ENCODE data around the gene CXCL1. TPM values are rescaled to one million over a fixed set of nuclear protein-coding genes. Genes with fewer than 3 reads are reported as not detected.

The CXCL1 gene
- 1 to 10 TPM in 2 of 4 donors, under 1 TPM in 1, not detected in 1; 0.84 to 2.7 (median 1.3) TPM for total RNA-seq

GRCh38 chr4:73869130-73870055 lies at the start of gene CXCL1:
Gene CXCL1 (plus strand): TSS chr4:73869393. CDS start chr4:73869471, 78 bp downstream.
- TF ChIP-seq POLR2A (IDR thresholded peaks at IDR 0.05) (no peak), EP300 (IDR thresholded peaks at IDR 0.05) (no peak), CTCF (IDR thresholded peaks at IDR 0.05) (no peak)
- Histone ChIP-seq H3K4me3 (peak within 1 kb of the TSS; percentile 35 to 68 (median 56)), H3K4me1 (peaks cover 0 to 18% (median 0%) of the 10 kb centered on the region in 4 donors), H3K27me3 (peaks cover 0 to 22% of the 10 kb centered on the region in 2 donors), H3K9me3 (no peaks in the 10 kb centered on the region), H3K36me3 (no peaks in the 10 kb centered on the region), H3K27ac (peak within 1 kb of the TSS in 2 of 4 donors; percentile 51 to 78)
- WGBS, 2 donors: 8 to 20% methylated on average over 25 to 60 of the region's 61 CpGs
- peak in 1 of 2 donors; percentile 22 for DNase-seq (ENCODE audit: low spot score in 2 of 2)

- no peak overlapping the region for H3K4me3 ChIP-seq
- H3K27ac ChIP-seq: no peak overlapping the region
- 91 to 92% methylated on average over 4 of the region's 4 CpGs for WGBS, 2 donors
- no peaks in the 10 kb centered on the region for H3K4me1 ChIP-seq
- no peaks in the 10 kb centered on the region for H3K9me3 ChIP-seq
- DNase-seq (ENCODE audit: low spot score in 2 of 2): no peak
- H3K27me3 ChIP-seq: no peaks in the 10 kb centered on the region
- TF ChIP-seq CTCF (IDR thresholded peaks at IDR 0.05): no peak
- no peak for TF ChIP-seq EP300 (IDR thresholded peaks at IDR 0.05)
- no peak for TF ChIP-seq POLR2A (IDR thresholded peaks at IDR 0.05)
- no peaks in the 10 kb centered on the region for H3K36me3 ChIP-seq
Measured at GRCh38 chr4:73821325-73821724, 47.9 kb upstream of the CXCL1 start.

- TF ChIP-seq EP300 (IDR thresholded peaks at IDR 0.05) (no peak), POLR2A (IDR thresholded peaks at IDR 0.05) (no peak), CTCF (IDR thresholded peaks at IDR 0.05) (no peak)
- Histone ChIP-seq H3K27me3 (no peaks in the 10 kb centered on the region), H3K4me3 (no peak overlapping the region), H3K4me1 (no peaks in the 10 kb centered on the region), H3K9me3 (peaks cover 0 to 3% (median 0%) of the 10 kb centered on the region in 4 donors), H3K27ac (no peak overlapping the region), H3K36me3 (no peaks in the 10 kb centered on the region)
- no peak for DNase-seq (ENCODE audit: low spot score in 2 of 2)
- 80 to 83% methylated on average over 3 of the region's 3 CpGs for WGBS, 2 donors
Measured at GRCh38 chr4:73822389-73822788, 46.8 kb upstream of the CXCL1 start.

GRCh38 chr4:73822812-73823504 lies 46.2 kb upstream of the CXCL1 start:
- Histone ChIP-seq H3K4me1 (no peaks in the 10 kb centered on the region), H3K27me3 (no peaks in the 10 kb centered on the region), H3K36me3 (no peaks in the 10 kb centered on the region), H3K4me3 (no peak overlapping the region), H3K9me3 (peaks cover 0 to 7% (median 0%) of the 10 kb centered on the region in 4 donors), H3K27ac (no peak overlapping the region)
- DNase-seq (ENCODE audit: low spot score in 2 of 2): no peak
- no peak for TF ChIP-seq POLR2A (IDR thresholded peaks at IDR 0.05)
- no peak for TF ChIP-seq EP300 (IDR thresholded peaks at IDR 0.05)
- no peak for TF ChIP-seq CTCF (IDR thresholded peaks at IDR 0.05)

- Histone ChIP-seq H3K36me3 (no peaks in the 10 kb centered on the region), H3K4me3 (no peak overlapping the region), H3K4me1 (no peaks in the 10 kb centered on the region), H3K27me3 (no peaks in the 10 kb centered on the region), H3K9me3 (peaks cover 0 to 7% (median 0%) of the 10 kb centered on the region in 4 donors), H3K27ac (no peak overlapping the region)
- no peak for DNase-seq (ENCODE audit: low spot score in 2 of 2)
- TF ChIP-seq CTCF (IDR thresholded peaks at IDR 0.05) (no peak), EP300 (IDR thresholded peaks at IDR 0.05) (no peak)
Measured at GRCh38 chr4:73823760-73824159, 45.4 kb upstream of the CXCL1 start.

Data from tibial nerve (tissue), 4 donors.